GM21737 (cell line): Measurements from ENCODE around the gene ADAM23.

Source experiments
- ATAC-seq: cut with Tn5 transposase; IDR thresholded peaks from one replicate; pipeline ENCODE4 v1.9.1; 2021; ENCODE audit warnings: mild to moderate bottlenecking, moderate library complexity; ENCODE audit not compliant: unreplicated experiment

Gene ADAM23

DNA sequence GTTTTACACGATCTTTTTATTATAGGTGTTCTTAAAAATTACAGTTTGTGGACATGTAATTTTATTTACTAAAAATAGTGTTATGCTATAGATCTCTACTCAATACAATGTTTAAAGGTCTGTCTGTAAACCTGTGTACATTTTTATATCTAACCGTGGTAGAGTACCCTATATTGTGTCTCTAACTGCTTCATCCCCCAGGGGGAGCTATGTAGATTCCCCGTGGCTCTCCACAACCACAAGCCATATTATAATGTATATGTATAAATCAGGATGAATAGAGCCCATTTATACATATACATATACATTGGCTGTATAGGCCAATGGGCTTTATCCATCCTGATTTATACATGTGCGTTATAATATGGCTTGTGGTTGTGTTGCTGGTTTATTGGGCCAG lies 59.4 kb downstream of the ADAM23 start:
- no peak for ATAC-seq

- no peak for ATAC-seq
Measured at GRCh38 chr2:206511283-206511682, 68.0 kb downstream of the ADAM23 start.

- ATAC-seq = no peak
Measured at GRCh38 chr2:206512999-206513398, 69.7 kb downstream of the ADAM23 start.

GRCh38 chr2:206515580-206515979 lies 72.2 kb downstream of the ADAM23 start:
- no peak for ATAC-seq

GRCh38 chr2:206518997-206519396 lies 75.7 kb downstream of the ADAM23 start:
- no peak for ATAC-seq

DNA sequence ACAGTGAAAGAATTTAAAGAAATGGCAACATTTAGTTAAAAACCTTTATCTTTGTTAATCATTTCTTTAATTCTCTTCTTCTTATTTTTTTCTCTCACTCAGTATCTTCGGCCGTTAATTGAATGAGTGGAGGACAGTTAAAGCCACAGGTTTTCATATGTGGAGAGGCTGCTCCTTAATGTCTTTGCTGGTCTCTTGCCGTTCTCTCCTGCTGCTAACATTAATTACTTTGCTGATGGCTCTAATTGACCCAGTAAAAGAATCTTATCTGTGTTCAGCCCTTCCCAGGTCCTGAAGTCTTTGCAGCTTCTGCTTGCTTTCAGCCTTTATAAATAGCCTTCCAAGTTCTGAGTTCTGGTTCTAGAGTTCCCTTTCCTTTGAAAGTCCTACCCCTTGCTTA lies 77.1 kb downstream of the ADAM23 start:
- no peak for ATAC-seq

DNA sequence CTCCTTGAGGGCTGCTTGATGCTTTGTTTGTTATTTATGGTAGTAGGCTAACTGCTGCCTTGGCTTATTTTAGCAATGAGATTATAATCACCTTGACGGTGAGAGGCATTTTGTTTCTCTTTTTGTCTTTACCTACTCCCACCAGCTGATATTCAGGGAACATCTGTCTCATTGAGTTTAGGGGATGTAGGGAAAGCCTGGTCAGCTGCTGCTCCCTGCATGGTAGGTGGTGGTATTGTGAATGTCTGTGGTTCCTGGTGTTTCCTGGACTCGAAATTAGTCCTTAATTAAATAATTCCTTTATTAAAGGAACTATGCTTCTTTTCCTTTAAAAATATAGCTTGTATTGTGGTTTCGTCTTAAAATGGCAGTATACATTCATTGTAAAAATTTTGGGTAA lies 77.8 kb downstream of the ADAM23 start:
- ATAC-seq = no peak

DNA sequence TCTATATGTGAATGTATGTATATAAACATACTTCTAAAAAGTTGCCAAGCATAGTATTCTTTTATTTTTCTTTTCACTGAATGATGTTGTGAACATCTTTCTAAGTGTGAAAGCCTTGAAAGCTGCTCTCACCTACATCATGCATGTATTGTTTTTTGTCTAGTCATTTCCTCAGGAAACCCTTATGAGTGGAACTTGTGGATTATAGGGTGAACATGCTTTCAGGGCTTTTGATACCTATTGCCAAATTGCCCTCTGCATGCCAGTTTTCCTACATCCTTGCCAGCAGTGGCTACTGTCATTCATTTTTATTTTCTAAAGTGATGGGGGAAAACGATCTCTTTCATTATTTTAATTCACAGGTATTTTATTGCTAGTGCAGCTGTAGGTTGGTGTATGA lies 78.3 kb downstream of the ADAM23 start:
- ATAC-seq = no peak

DNA sequence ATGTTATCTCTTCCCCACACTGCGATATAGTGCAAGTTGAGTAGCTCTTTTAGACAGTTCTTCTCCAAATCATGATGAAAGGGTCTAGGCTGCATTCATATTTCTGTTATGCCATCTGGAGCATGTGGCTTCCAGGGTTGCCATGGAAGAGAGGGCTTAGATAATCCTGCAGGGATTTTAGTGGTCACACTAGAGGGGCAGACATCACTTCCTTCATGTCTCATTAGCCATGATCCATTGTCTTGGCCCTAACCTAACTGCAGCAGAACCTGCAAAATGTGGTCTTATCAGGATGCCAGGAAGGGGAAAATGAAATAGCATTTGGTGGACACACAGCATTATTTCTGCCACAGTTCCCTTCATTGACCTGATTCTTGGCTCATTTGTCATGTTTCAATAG lies 83.1 kb downstream of the ADAM23 start:
- no peak for ATAC-seq

- no peak for ATAC-seq
Measured at GRCh38 chr2:206527153-206527552, 83.8 kb downstream of the ADAM23 start.

GRCh38 chr2:206530727-206531126 lies 87.4 kb downstream of the ADAM23 start:
- ATAC-seq = no peak

GRCh38 chr2:206531996-206532543 lies 88.7 kb downstream of the ADAM23 start:
- no peak for ATAC-seq

DNA sequence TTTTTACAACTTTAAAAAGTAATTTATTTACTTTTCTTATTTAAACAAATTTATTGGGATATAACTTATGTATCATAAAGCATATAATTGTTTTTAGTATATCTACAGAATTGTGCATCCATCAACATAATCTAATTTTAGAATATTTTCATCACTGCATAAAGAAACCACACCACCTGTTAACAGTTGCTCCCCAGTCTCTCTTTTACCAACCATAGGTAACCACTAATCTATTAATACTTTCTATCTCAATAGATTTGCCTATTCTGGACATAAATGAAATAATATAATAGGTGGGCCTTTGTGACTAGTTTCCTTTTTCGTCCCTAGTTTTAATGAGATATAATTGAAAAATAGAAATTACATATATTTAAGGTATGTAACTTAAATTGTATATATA lies 90.6 kb downstream of the ADAM23 start:
- ATAC-seq = no peak

DNA sequence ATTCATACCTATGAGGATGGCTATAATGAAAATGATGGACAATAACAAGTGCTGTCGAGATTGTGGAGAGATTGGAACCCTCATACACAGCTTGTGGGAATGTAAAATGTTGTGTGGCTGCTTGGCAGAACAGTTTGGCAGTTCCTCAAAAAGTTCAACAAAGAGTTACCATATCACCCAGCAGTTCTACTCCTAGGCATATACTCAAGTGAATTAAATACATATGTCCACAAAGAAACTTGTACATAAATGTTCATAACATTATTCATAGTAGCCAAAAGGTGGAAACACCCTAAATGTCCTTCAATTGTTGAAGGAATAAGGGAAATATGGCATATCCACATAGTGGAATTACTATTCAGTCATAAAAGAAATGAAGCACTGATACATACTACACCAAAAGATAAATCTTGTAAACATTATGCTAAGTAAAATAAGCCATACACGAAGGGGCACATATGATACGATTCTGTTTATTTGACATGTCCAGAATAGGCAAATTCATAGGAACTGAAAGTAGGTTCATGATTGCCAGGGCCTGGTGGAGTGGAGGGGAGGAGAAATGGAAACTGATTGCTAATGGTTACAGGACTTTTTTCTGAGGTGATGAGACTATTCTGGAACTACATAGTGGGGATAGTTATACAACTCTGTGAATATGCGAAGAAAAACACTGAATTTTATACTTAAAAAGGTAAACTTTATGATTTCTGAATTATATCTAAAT lies 92.1 kb downstream of the ADAM23 start:
- no peak for ATAC-seq

GRCh38 chr2:206540757-206541156 lies 97.4 kb downstream of the ADAM23 start:
- no peak for ATAC-seq

- no peak for ATAC-seq
Measured at GRCh38 chr2:206543073-206543472, 99.7 kb downstream of the ADAM23 start.

- no peak for ATAC-seq
Measured at GRCh38 chr2:206548383-206548782, 105.1 kb downstream of the ADAM23 start.

- no peak for ATAC-seq
Measured at GRCh38 chr2:206555721-206556120, 112.4 kb downstream of the ADAM23 start.

GRCh38 chr2:206556357-206556949 lies 113.1 kb downstream of the ADAM23 start:
- no peak for ATAC-seq

DNA sequence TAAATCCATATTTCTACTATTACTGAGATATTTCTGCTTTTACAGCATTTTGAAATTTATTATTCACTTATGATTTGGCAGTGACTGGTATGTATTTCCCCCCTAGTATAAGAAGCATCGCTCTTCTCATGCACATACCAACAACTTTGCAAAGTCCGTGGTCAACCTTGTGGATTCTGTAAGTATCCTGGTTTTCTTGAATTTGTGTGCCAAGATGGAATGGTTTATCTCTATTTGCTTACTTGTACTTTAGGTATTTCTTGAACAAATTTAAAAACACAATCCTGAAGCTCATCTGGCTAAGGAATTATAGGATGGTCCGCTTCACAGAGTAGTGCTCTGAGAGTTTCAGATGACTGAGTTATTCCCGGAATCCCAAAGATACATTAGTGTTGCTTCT lies 114.0 kb downstream of the ADAM23 start:
- ATAC-seq = no peak

GRCh38 chr2:206558492-206558891 lies 115.2 kb downstream of the ADAM23 start:
- no peak for ATAC-seq

- ATAC-seq = no peak
Measured at GRCh38 chr2:206561962-206562361, 118.6 kb downstream of the ADAM23 start.

DNA sequence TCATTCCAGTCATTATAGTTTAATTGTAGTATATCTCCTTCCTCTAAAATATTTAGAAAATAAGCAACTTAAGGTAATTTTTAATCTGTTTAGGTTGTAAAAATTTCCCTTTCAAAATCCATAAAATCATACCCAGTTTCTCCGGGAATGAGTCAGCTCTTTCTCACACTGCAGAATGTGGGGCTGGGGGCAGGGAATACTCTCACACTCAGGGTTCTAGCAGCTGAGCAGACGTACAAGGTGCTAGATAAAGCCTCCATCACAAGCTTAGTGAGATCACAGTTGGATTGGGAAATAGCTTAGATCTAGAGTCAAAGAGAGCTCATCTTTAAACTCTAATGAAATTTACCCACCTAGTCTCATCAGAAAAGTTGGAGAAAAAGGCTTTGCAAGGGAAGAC lies 119.0 kb downstream of the ADAM23 start:
- no peak for ATAC-seq
